Mesendoderm (in vitro differentiated cells): ENCODE measurements around the gene PRRC2B.
A peak's percentile ranks its signal among the peaks of the same experiment; 100 is the strongest.
"Not testable (repeated sequence)": the region's sequence is repeated elsewhere in the genome, so short reads cannot be mapped to it uniquely, and the experiment has no call there.

Source experiments
- DNase-seq: peaks from one replicate; pipeline ENCODE4 v3.0.0; 2013
- H2AK5ac ChIP-seq: 2 replicates; pipeline ENCODE4 v1.6.1; 2013; ENCODE audit warnings: low read length, inconsistent platforms
- H2BK120ac ChIP-seq: 2 replicates; pipeline ENCODE4 v1.6.1; 2013; ENCODE audit warnings: low read depth, mild to moderate bottlenecking, low read length, moderate library complexity, mixed read lengths
- H2BK15ac ChIP-seq: replicated peaks from 2 replicates; pipeline ENCODE4 v1.6.1; 2013; ENCODE audit warnings: low read depth, mild to moderate bottlenecking, moderate library complexity
- H2BK5ac ChIP-seq: 2 replicates; pipeline ENCODE4 v1.6.1; 2013; ENCODE audit warnings: low read length, inconsistent platforms
- H3K18ac ChIP-seq: 2 replicates; pipeline ENCODE4 v1.6.1; 2013; ENCODE audit warnings: mild to moderate bottlenecking, low read length, mixed read lengths
- H3K23ac ChIP-seq: one replicate; pipeline ENCODE4 v1.6.1; 2013; ENCODE audit warnings: low read length
- H3K27ac ChIP-seq: 2 replicates; pipeline ENCODE4 v1.5.1; 2013; ENCODE audit warnings: low read depth, mild to moderate bottlenecking, inconsistent platforms, low read length, moderate library complexity
- H3K27me3 ChIP-seq: 2 replicates; pipeline ENCODE4 v1.6.1; 2013; ENCODE audit warnings: low read length, control low read depth, mild to moderate bottlenecking, inconsistent platforms; ENCODE audit not compliant: insufficient read depth, poor library complexity
- H3K36me3 ChIP-seq: 2 replicates; pipeline ENCODE4 v1.6.1; 2013; ENCODE audit warnings: low read length, inconsistent platforms; ENCODE audit not compliant: control insufficient read depth, insufficient read depth
- H3K4ac ChIP-seq: one replicate; pipeline ENCODE4 v1.6.1; 2013; ENCODE audit warnings: low read depth, mild to moderate bottlenecking, low read length, moderate library complexity
- H3K4me1 ChIP-seq: 2 replicates; pipeline ENCODE4 v1.6.1; 2013; ENCODE audit warnings: low read depth, low read length, inconsistent platforms; ENCODE audit not compliant: control insufficient read depth
- H3K4me2 ChIP-seq: 2 replicates; pipeline ENCODE4 v1.6.1; 2013; ENCODE audit warnings: low read length
- H3K4me3 ChIP-seq: 2 replicates; pipeline ENCODE4 v1.5.1; 2013; ENCODE audit warnings: mild to moderate bottlenecking, low read length
- H3K56ac ChIP-seq: one replicate; pipeline ENCODE4 v1.6.1; 2013; ENCODE audit warnings: low read length
- H3K79me1 ChIP-seq: 2 replicates; pipeline ENCODE4 v1.6.1; 2013; ENCODE audit warnings: low read length, inconsistent platforms
- H3K79me2 ChIP-seq: 2 replicates; pipeline ENCODE4 v1.6.1; 2013; ENCODE audit warnings: mild to moderate bottlenecking, low read length; ENCODE audit not compliant: control insufficient read depth, insufficient read depth
- H3K9ac ChIP-seq: 2 replicates; pipeline ENCODE4 v1.6.1; 2013; ENCODE audit warnings: low read length, inconsistent platforms
- H4K5ac ChIP-seq: one replicate; pipeline ENCODE4 v1.6.1; 2013; ENCODE audit warnings: low read length
- H4K8ac ChIP-seq: one replicate; pipeline ENCODE4 v1.6.1; 2013; ENCODE audit warnings: low read depth, mild to moderate bottlenecking, control low read depth, low read length, moderate library complexity
- WGBS: extraction: QIAGEN DNeasy Blood & Tissue Kit; methylation state at CpG from one replicate; pipeline ENCODE4 v1.1.7; 2013; ENCODE audit warnings: low lambda C conversion rate, missing lambda C conversion rate; ENCODE audit not compliant: insufficient coverage; ENCODE audit errors: extremely low coverage; 5-methylcytosine and 5-hydroxymethylcytosine counted together

Gene PRRC2B

GRCh38 chr9:131349522-131349880 lies 44.4 kb upstream of the PRRC2B start:
- Histone ChIP-seq H3K56ac (peak overlapping the region; percentile 93), H3K4ac (no peak overlapping the region), H3K4me3 (no peak overlapping the region), H3K4me1 (peaks cover 3% of the 10 kb centered on the region), H2AK5ac (peak overlapping the region; percentile 43), H4K5ac (no peak overlapping the region), H3K79me1 (no peaks in the 10 kb centered on the region), H2BK5ac (no peak overlapping the region), H3K27ac (no peak overlapping the region), H3K9ac (peak overlapping the region; percentile 76), H3K4me2 (peak overlapping the region; percentile 53), H3K79me2 (no peaks in the 10 kb centered on the region), H3K23ac (no peak overlapping the region), H2BK120ac (no peak overlapping the region), H2BK15ac (no peak overlapping the region), H4K8ac (no peak overlapping the region), H3K27me3 (no peaks in the 10 kb centered on the region), H3K36me3 (no peaks in the 10 kb centered on the region), H3K18ac (no peak overlapping the region)
- DNase-seq = no peak
- no CpG with 5 or more reads among the region's 5 CpGs for WGBS

- peak overlapping the region; percentile 53 for H3K4me2 ChIP-seq
Observed at GRCh38 chr9:131349881-131350563, 43.9 kb upstream of the PRRC2B start.

GRCh38 chr9:131356479-131356878 lies 37.4 kb upstream of the PRRC2B start:
- H3K27me3 ChIP-seq, H3K23ac ChIP-seq, H3K4ac ChIP-seq, H2BK15ac ChIP-seq, H3K18ac ChIP-seq, H3K79me2 ChIP-seq, H3K4me2 ChIP-seq, H3K4me1 ChIP-seq, H3K79me1 ChIP-seq, H2AK5ac ChIP-seq, H4K5ac ChIP-seq, H3K4me3 ChIP-seq, H3K36me3 ChIP-seq: not testable (repeated sequence)
- DNase-seq = peak; percentile 50
- Histone ChIP-seq H3K56ac (peak overlapping the region; percentile 5), H4K8ac (peak overlapping the region; percentile 86), H3K27ac (peak overlapping the region; percentile 55), H3K9ac (peak overlapping the region; percentile 1), H2BK120ac (peak overlapping the region; percentile 65), H2BK5ac (peak overlapping the region; percentile 21)
- WGBS = no CpG with 5 or more reads among the region's 6 CpGs

More at GRCh38 chr9:131349881-131350563, 43.9 kb upstream of the PRRC2B start:
- peak overlapping the region; percentile 93 for H3K56ac ChIP-seq
- no peaks in the 10 kb centered on the region for H3K79me1 ChIP-seq
- DNase-seq = peak; percentile 93
- H4K5ac ChIP-seq = no peak overlapping the region
- no peak overlapping the region for H2BK120ac ChIP-seq
- H2BK5ac ChIP-seq = no peak overlapping the region
- peak overlapping the region; percentile 76 for H3K9ac ChIP-seq
- peak overlapping the region; percentile 43 for H2AK5ac ChIP-seq
- no peaks in the 10 kb centered on the region for H3K27me3 ChIP-seq
- no peak overlapping the region for H2BK15ac ChIP-seq
- no peaks in the 10 kb centered on the region for H3K36me3 ChIP-seq
- WGBS = no CpG with 5 or more reads among the region's 27 CpGs
- H4K8ac ChIP-seq = no peak overlapping the region
- no peak overlapping the region for H3K4me3 ChIP-seq
- H3K18ac ChIP-seq = peak overlapping the region; percentile 42
- H3K4ac ChIP-seq = peak overlapping the region; percentile 76
- no peaks in the 10 kb centered on the region for H3K79me2 ChIP-seq
- H3K4me1 ChIP-seq = peaks cover 3% of the 10 kb centered on the region
- H3K23ac ChIP-seq = no peak overlapping the region
- H3K27ac ChIP-seq = no peak overlapping the region

GRCh38 chr9:131358556-131358955 lies 35.3 kb upstream of the PRRC2B start:
- Histone ChIP-seq H3K36me3 (no peaks in the 10 kb centered on the region), H3K9ac (no peak overlapping the region), H3K27ac (peak overlapping the region; percentile 2), H3K23ac (no peak overlapping the region), H4K5ac (no peak overlapping the region), H2BK15ac (no peak overlapping the region), H3K56ac (peak overlapping the region; percentile 44), H3K4me2 (no peak overlapping the region), H3K18ac (peak overlapping the region; percentile 9), H3K79me1 (no peaks in the 10 kb centered on the region), H3K4me3 (no peak overlapping the region), H4K8ac (no peak overlapping the region), H3K27me3 (no peaks in the 10 kb centered on the region), H2BK120ac (peak overlapping the region; percentile 88), H3K79me2 (no peaks in the 10 kb centered on the region), H2AK5ac (no peak overlapping the region), H3K4me1 (peaks cover 2% of the 10 kb centered on the region), H3K4ac (peak overlapping the region; percentile 57), H2BK5ac (peak overlapping the region; percentile 50)
- DNase-seq = no peak
- WGBS = no CpG with 5 or more reads among the region's 10 CpGs

GRCh38 chr9:131361202-131361833 lies 32.6 kb upstream of the PRRC2B start:
- Histone ChIP-seq H3K9ac (no peak overlapping the region), H3K4me2 (no peak overlapping the region), H3K27me3 (no peaks in the 10 kb centered on the region), H3K4ac (no peak overlapping the region), H3K4me3 (no peak overlapping the region), H4K8ac (no peak overlapping the region), H3K79me2 (no peaks in the 10 kb centered on the region), H3K56ac (peak overlapping the region; percentile 56), H3K4me1 (peaks cover 2% of the 10 kb centered on the region), H3K27ac (no peak overlapping the region), H2BK5ac (no peak overlapping the region), H2BK120ac (no peak overlapping the region), H3K23ac (no peak overlapping the region), H2BK15ac (no peak overlapping the region), H2AK5ac (no peak overlapping the region), H3K18ac (no peak overlapping the region), H3K36me3 (no peaks in the 10 kb centered on the region), H4K5ac (no peak overlapping the region), H3K79me1 (no peaks in the 10 kb centered on the region)
- no CpG with 5 or more reads among the region's 8 CpGs for WGBS
- DNase-seq = no peak
